GM19463 (cell line): ENCODE results near the gene FASTKD2.
"Not testable (repeated sequence)": the region's sequence is repeated elsewhere in the genome, so short reads cannot be mapped to it uniquely, and the experiment has no call there.

Experiments
- ATAC-seq: cut with Tn5 transposase; IDR thresholded peaks from one replicate; pipeline ENCODE4 v1.9.1; 2021; ENCODE audit warnings: mild to moderate bottlenecking, moderate library complexity; ENCODE audit not compliant: unreplicated experiment

The FASTKD2 gene

GRCh38 chr2:206790311-206790935 is 25.0 kb downstream of the FASTKD2 start:
- no peak for ATAC-seq

- no peak for ATAC-seq
Observed at GRCh38 chr2:206792645-206793044, 27.2 kb downstream of the FASTKD2 start.

- ATAC-seq = no peak
Observed at GRCh38 chr2:206797376-206797775, 32.0 kb downstream of the FASTKD2 start.

- ATAC-seq = peak; percentile 55
Observed at GRCh38 chr2:206798000-206798399, 32.6 kb downstream of the FASTKD2 start.

GRCh38 chr2:206799083-206799482 is 33.7 kb downstream of the FASTKD2 start:
- no peak for ATAC-seq

GRCh38 chr2:206800506-206801417 is 35.4 kb downstream of the FASTKD2 start:
- peak; percentile 62 for ATAC-seq

GRCh38 chr2:206801418-206802189 is 36.2 kb downstream of the FASTKD2 start:
- ATAC-seq = no peak

GRCh38 chr2:206802654-206803514 is 37.5 kb downstream of the FASTKD2 start:
- ATAC-seq = no peak

GRCh38 chr2:206804326-206804725 is 38.9 kb downstream of the FASTKD2 start:
- no peak for ATAC-seq

GRCh38 chr2:206805887-206806607 is 40.6 kb downstream of the FASTKD2 start:
- ATAC-seq = no peak

GRCh38 chr2:206807624-206808023 is 42.2 kb downstream of the FASTKD2 start:
- ATAC-seq = not testable (repeated sequence)

- ATAC-seq = not testable (repeated sequence)
Observed at GRCh38 chr2:206812471-206812870, 47.1 kb downstream of the FASTKD2 start.

GRCh38 chr2:206814498-206814897 is 49.1 kb downstream of the FASTKD2 start:
- ATAC-seq = no peak

GRCh38 chr2:206820807-206821206 is 55.4 kb downstream of the FASTKD2 start:
- no peak for ATAC-seq

GRCh38 chr2:206823178-206823577 is 57.8 kb downstream of the FASTKD2 start:
- ATAC-seq = no peak

GRCh38 chr2:206824087-206824618 is 58.7 kb downstream of the FASTKD2 start:
- no peak for ATAC-seq

- ATAC-seq = no peak
Observed at GRCh38 chr2:206824993-206825392, 59.6 kb downstream of the FASTKD2 start.

GRCh38 chr2:206831442-206831995 is 66.1 kb downstream of the FASTKD2 start:
- no peak for ATAC-seq

- no peak for ATAC-seq
Observed at GRCh38 chr2:206832873-206833272, 67.5 kb downstream of the FASTKD2 start.
